Subcutaneous adipose tissue (tissue), 4 donors: Measurements from ENCODE around the gene SPINK13. TPM values are rescaled to one million over a fixed set of nuclear protein-coding genes. Genes with fewer than 3 reads are reported as not detected.

ENCODE experiments used
- CTCF ChIP-seq: fragments of 450-650 bp; IDR thresholded peaks from one replicate; pipeline ENCODE4 v1.5.1; 2016; ENCODE audit warnings: low read depth, mild to moderate bottlenecking, control low read depth, antibody characterized with exemption, moderate library complexity
- total RNA-seq, 4 donors: library from RNA; depleted of rRNA; stranded (reverse); fragments of >200 nt; gene quantifications; one replicate each; pipeline ENCODE4 v1.1.0, GENCODE V29; 2016

The SPINK13 gene
- total RNA-seq, 4 donors from 2014 or later: 2.4 TPM; not detected in 3

- TF ChIP-seq CTCF: no peak
These were observed 29.1 kb downstream of the SPINK13 start for GRCh38 chr5:148297731-148298130.

GRCh38 chr5:148306446-148306845, 37.9 kb downstream of the SPINK13 start:
- TF ChIP-seq CTCF: no peak

GRCh38 chr5:148309019-148309418, 40.4 kb downstream of the SPINK13 start:
- TF ChIP-seq CTCF: no peak

GRCh38 chr5:148309746-148310145, 41.2 kb downstream of the SPINK13 start:
- no peak for TF ChIP-seq CTCF

GRCh38 chr5:148311484-148311883, 42.9 kb downstream of the SPINK13 start:
- TF ChIP-seq CTCF: no peak

- TF ChIP-seq CTCF: no peak
These were observed 43.6 kb downstream of the SPINK13 start, which contains the start of gene SPINK7 for GRCh38 chr5:148312153-148312552. Gene SPINK7 (plus strand): TSS chr5:148312423. CDS start chr5:148312484, 61 bp downstream.

GRCh38 chr5:148314187-148314586, 45.6 kb downstream of the SPINK13 start:
- TF ChIP-seq CTCF: no peak

- no peak for TF ChIP-seq CTCF
These were observed 46.1 kb downstream of the SPINK13 start for GRCh38 chr5:148314731-148315130.
